Measurements from ENCODE around the gene PDCD6IP. TPM values are rescaled to one million over a fixed set of nuclear protein-coding genes. Genes with fewer than 3 reads are reported as not detected.
A peak's percentile ranks its signal among the peaks of the same experiment; 100 is the strongest.

Gene PDCD6IP
- total and polyA plus RNA-seq, 10 donors, result 30.5 to 265 (median 175) TPM

GRCh38 chr3:33883538-33883950 is 85.1 kb downstream of the PDCD6IP start:
- Histone ChIP-seq H3K27me3 (replicated peaks in 1 of 7) (peaks cover 0 to 8% (median 0%) of the 10 kb centered on the region in 7 donors), H3K36me3 (peaks cover 0 to 4% (median 0%) of the 10 kb centered on the region in 6 donors), H3K9me3 (no peaks in the 10 kb centered on the region), H3K4me3 (peak overlapping the region in 2 of 8 donors; percentile 10 to 36), H3K4me1 (peaks cover 0 to 8% (median 5%) of the 10 kb centered on the region in 6 donors), H3K27ac (no peak overlapping the region)
- no peak for DNase-seq
- TF ChIP-seq CTCF (IDR thresholded peaks at IDR 0.05 in 8 of 11, conservative IDR thresholded peaks at IDR 0.05 in 3 of 11) (peak; percentile 45 to 88 (median 83)), POLR2AphosphoS5 (IDR thresholded peaks at IDR 0.05) (no peak)
- intact Hi-C loops (cut with DNase I; ENCODE audit: low total_unique reads), result loop anchor here (10.0 kb wide), 1 partner anchor 801 kb away; no protein-coding TSS in a partner anchor
- 8 to 20% (median 16%) methylated on average over 6 of the region's 6 CpGs for WGBS, 5 donors

GRCh38 chr3:33883951-33884561 is 85.6 kb downstream of the PDCD6IP start:
- no peak for DNase-seq
- peaks cover 0 to 8% (median 5%) of the 10 kb centered on the region in 6 donors for H3K4me1 ChIP-seq
- TF ChIP-seq CTCF (IDR thresholded peaks at IDR 0.05 in 8 of 11, conservative IDR thresholded peaks at IDR 0.05 in 3 of 11) (no peak), POLR2AphosphoS5 (IDR thresholded peaks at IDR 0.05) (no peak), POLR2A (IDR thresholded peaks at IDR 0.05) (no peak)
- intact Hi-C loops (cut with DNase I; ENCODE audit: low total_unique reads), result loop anchor here (10.0 kb wide), 1 partner anchor 801 kb away; no protein-coding TSS in a partner anchor
- 52 to 64% (median 63%) methylated on average over 12 of the region's 12 CpGs for WGBS, 5 donors
- no peaks in the 10 kb centered on the region for H3K36me3 ChIP-seq
- no peaks in the 10 kb centered on the region for H3K9me3 ChIP-seq
- H3K4me3 ChIP-seq, result peak overlapping the region in 2 of 8 donors; percentile 10 to 36
- H3K27me3 ChIP-seq (replicated peaks in 1 of 7), result peaks cover 0 to 8% (median 0%) of the 10 kb centered on the region in 7 donors
- H3K27ac ChIP-seq, result no peak overlapping the region

GRCh38 chr3:33884701-33885100 is 86.3 kb downstream of the PDCD6IP start:
- 51 to 66% (median 55%) methylated on average over 5 of the region's 5 CpGs for WGBS, 5 donors
- Histone ChIP-seq H3K27ac (no peak overlapping the region), H3K36me3 (no peaks in the 10 kb centered on the region), H3K27me3 (replicated peaks in 1 of 7) (peaks cover 0 to 8% (median 0%) of the 10 kb centered on the region in 7 donors), H3K9me3 (no peaks in the 10 kb centered on the region), H3K4me3 (no peak overlapping the region), H3K4me1 (peaks cover 0 to 8% (median 5%) of the 10 kb centered on the region in 6 donors)
- intact Hi-C loops (cut with DNase I; ENCODE audit: low total_unique reads), result loop anchor here (10.0 kb wide), 1 partner anchor 800 kb away; no protein-coding TSS in a partner anchor
- no peak for DNase-seq
- TF ChIP-seq POLR2A (IDR thresholded peaks at IDR 0.05) (no peak), CTCF (IDR thresholded peaks at IDR 0.05 in 8 of 11, conservative IDR thresholded peaks at IDR 0.05 in 3 of 11) (no peak), POLR2AphosphoS5 (IDR thresholded peaks at IDR 0.05) (no peak)

- Histone ChIP-seq H3K4me1 (peaks cover 0 to 8% (median 5%) of the 10 kb centered on the region in 6 donors), H3K27ac (no peak overlapping the region), H3K27me3 (replicated peaks in 1 of 7) (peaks cover 0 to 8% (median 0%) of the 10 kb centered on the region in 7 donors), H3K36me3 (no peaks in the 10 kb centered on the region), H3K4me3 (no peak overlapping the region), H3K9me3 (no peaks in the 10 kb centered on the region)
- no peak for DNase-seq
- TF ChIP-seq POLR2A (IDR thresholded peaks at IDR 0.05) (no peak), CTCF (IDR thresholded peaks at IDR 0.05 in 8 of 11, conservative IDR thresholded peaks at IDR 0.05 in 3 of 11) (no peak), POLR2AphosphoS5 (IDR thresholded peaks at IDR 0.05) (no peak)
- intact Hi-C loops (cut with DNase I; ENCODE audit: low total_unique reads), result loop anchor here (10.0 kb wide), 1 partner anchor 799 kb away; no protein-coding TSS in a partner anchor
- WGBS, 5 donors, result 62 to 90% (median 86%) methylated on average over 6 of the region's 6 CpGs
Observed at GRCh38 chr3:33885496-33885895, 87.1 kb downstream of the PDCD6IP start.
